Hematopoietic multipotent progenitor cell treated with erythropoietin and hydrocortisone succinate and interleukin-3 and kit ligand, for 15 days (in vitro differentiated cells): ENCODE data around the gene PLXNB1.
"Not testable (repeated sequence)": the region's sequence is repeated elsewhere in the genome, so short reads cannot be mapped to it uniquely, and the experiment has no call there.

ENCODE experiments used
- DNase-seq: peaks from one replicate; pipeline ENCODE4 v3.0.0-alpha.2; 2015; ENCODE audit warnings: low spot score

The PLXNB1 gene

GRCh38 chr3:48429960-48430707 is at the start of gene PLXNB1:
PLXNB1 (minus strand) TSS chr3:48430086; CDS start chr3:48424611, 5,475 bp downstream.
- DNase-seq: no peak

GRCh38 chr3:48478626-48479555 is 49.0 kb upstream of the PLXNB1 start:
- DNase-seq: no peak

- DNase-seq: no peak
These were observed 48.2 kb upstream of the PLXNB1 start for GRCh38 chr3:48477959-48478520.

GRCh38 chr3:48476426-48477053 is 46.7 kb upstream of the PLXNB1 start:
- no peak for DNase-seq

- no peak for DNase-seq
These were observed 45.3 kb upstream of the PLXNB1 start for GRCh38 chr3:48475188-48475587.

- no peak for DNase-seq
These were observed 44.7 kb upstream of the PLXNB1 start for GRCh38 chr3:48474619-48475018.

- not testable (repeated sequence) for DNase-seq
These were observed 44.1 kb upstream of the PLXNB1 start for GRCh38 chr3:48474031-48474430.

- no peak for DNase-seq
These were observed 43.7 kb upstream of the PLXNB1 start for GRCh38 chr3:48473617-48473952.

GRCh38 chr3:48472923-48473616 is 43.2 kb upstream of the PLXNB1 start:
- DNase-seq: peak; percentile 96

- no peak for DNase-seq
These were observed 42.7 kb upstream of the PLXNB1 start for GRCh38 chr3:48472673-48472922.

GRCh38 chr3:48470286-48470685 is 40.4 kb upstream of the PLXNB1 start:
- no peak for DNase-seq

- no peak for DNase-seq
These were observed 39.4 kb upstream of the PLXNB1 start for GRCh38 chr3:48469046-48469915.

GRCh38 chr3:48468329-48468731 is 38.4 kb upstream of the PLXNB1 start:
- DNase-seq: no peak

- no peak for DNase-seq
These were observed 37.8 kb upstream of the PLXNB1 start for GRCh38 chr3:48467473-48468267.

- no peak for DNase-seq
These were observed 37.2 kb upstream of the PLXNB1 start for GRCh38 chr3:48467110-48467454.

GRCh38 chr3:48466386-48467109 is 36.7 kb upstream of the PLXNB1 start:
- DNase-seq: no peak

GRCh38 chr3:48465531-48466378 is 35.9 kb upstream of the PLXNB1 start:
- DNase-seq: peak; percentile 79

GRCh38 chr3:48465237-48465530 is 35.3 kb upstream of the PLXNB1 start:
- no peak for DNase-seq

GRCh38 chr3:48464713-48465221 is 34.9 kb upstream of the PLXNB1 start:
- no peak for DNase-seq
